H1 (cell line): Measurements from ENCODE around the gene PITPNC1. TPM values are rescaled to one million over a fixed set of nuclear protein-coding genes. Genes with fewer than 3 reads are reported as not detected.

Experiments used
- BACH1 ChIP-seq: IDR thresholded peaks from 2 replicates; pipeline ENCODE4 v1.6.1; 2012; ENCODE audit warnings: low read length, improper control_type of control experiment
- BCL11A ChIP-seq, 2 experiments: IDR thresholded peaks; one replicate each; pipeline ENCODE4 v1.6.1; 2011; ENCODE audit warnings: low read depth in 2 of 2, low read length in 2 of 2, mild to moderate bottlenecking in 2 of 2
- BRCA1 ChIP-seq: IDR thresholded peaks from 2 replicates; pipeline ENCODE4 v1.6.1; 2012; ENCODE audit warnings: low read depth, low read length, improper control_type of control experiment
- CBX5 ChIP-seq: fragments of 300-800, 300-1000 bp; sonication (generic); IDR thresholded peaks from 2 replicates; pipeline ENCODE4 v1.7.1; 2016; ENCODE audit warnings: antibody characterized with exemption, low read length, low read depth
- EGR1 ChIP-seq: IDR thresholded peaks from 2 replicates; pipeline ENCODE4 v1.6.1; 2011; ENCODE audit warnings: low read depth, low read length, borderline replicate concordance
- FOSL1 ChIP-seq: IDR thresholded peaks from 2 replicates; pipeline ENCODE4 v1.6.1; 2011; ENCODE audit warnings: mild to moderate bottlenecking, low read depth, low read length, moderate library complexity; ENCODE audit not compliant: insufficient read depth
- KDM5A ChIP-seq: fragments of 200-600 bp; IDR thresholded peaks from 2 replicates; pipeline ENCODE4 v1.7.1; 2012; ENCODE audit warnings: mild to moderate bottlenecking, low read length, inconsistent platforms, mixed read lengths
- NANOG ChIP-seq: IDR thresholded peaks from 2 replicates; pipeline ENCODE4 v1.6.1; 2011; ENCODE audit warnings: low read length, low read depth, mild to moderate bottlenecking, inconsistent platforms; ENCODE audit not compliant: insufficient read depth, poor library complexity, severe bottlenecking
- SP1 ChIP-seq: IDR thresholded peaks from 2 replicates; pipeline ENCODE4 v1.6.1; 2011; ENCODE audit warnings: low read depth, low read length
- SRF ChIP-seq: IDR thresholded peaks from 2 replicates; pipeline ENCODE4 v1.6.1; 2011; ENCODE audit warnings: mild to moderate bottlenecking, low read depth, low read length, moderate library complexity
- polyA plus RNA-seq, 7 experiments: library from polyadenylated mRNA; depleted of rRNA in 3 of 7; stranded (reverse) in 5 of 7; unstranded in 2 of 7; fragments of >200 nt in 5 of 7; fragments of 200-250 nt in 2 of 7; gene quantifications; 1 replicate in 5 of 7; 2 replicates in 1 of 7; 4 replicates in 1 of 7; pipeline versions ENCODE4 v1.2.1 to v1.2.3, GENCODE V29; 2011 to 2013; ENCODE audit warnings: missing spikeins in 2 of 7, mixed read lengths in 2 of 7
- total RNA-seq: library from RNA; stranded (reverse); fragmentation: NEBNext Ultra II Directional; extraction: Animal tissue kit (Norgen Biotek cat#: 25700); gene quantifications from 2 replicates; pipeline ENCODE4 v1.2.1, GENCODE V29; 2021
- TF ChIP-seq, protein P1 (sequence below): fragments of 300-600 bp; sonication (generic); IDR thresholded peaks from 2 replicates; pipeline ENCODE4 v1.7.1; 2012; ENCODE audit warnings: low read length, moderate library complexity, mild to moderate bottlenecking, inconsistent platforms; ENCODE audit not compliant: insufficient replicate concordance

PITPNC1 gene
- total and polyA plus RNA-seq, 2 of the 8 experiments (the other 6 are each of a cell fraction or from before 2014, with no cell fraction given): 17.6 to 54.7 TPM

DNA sequence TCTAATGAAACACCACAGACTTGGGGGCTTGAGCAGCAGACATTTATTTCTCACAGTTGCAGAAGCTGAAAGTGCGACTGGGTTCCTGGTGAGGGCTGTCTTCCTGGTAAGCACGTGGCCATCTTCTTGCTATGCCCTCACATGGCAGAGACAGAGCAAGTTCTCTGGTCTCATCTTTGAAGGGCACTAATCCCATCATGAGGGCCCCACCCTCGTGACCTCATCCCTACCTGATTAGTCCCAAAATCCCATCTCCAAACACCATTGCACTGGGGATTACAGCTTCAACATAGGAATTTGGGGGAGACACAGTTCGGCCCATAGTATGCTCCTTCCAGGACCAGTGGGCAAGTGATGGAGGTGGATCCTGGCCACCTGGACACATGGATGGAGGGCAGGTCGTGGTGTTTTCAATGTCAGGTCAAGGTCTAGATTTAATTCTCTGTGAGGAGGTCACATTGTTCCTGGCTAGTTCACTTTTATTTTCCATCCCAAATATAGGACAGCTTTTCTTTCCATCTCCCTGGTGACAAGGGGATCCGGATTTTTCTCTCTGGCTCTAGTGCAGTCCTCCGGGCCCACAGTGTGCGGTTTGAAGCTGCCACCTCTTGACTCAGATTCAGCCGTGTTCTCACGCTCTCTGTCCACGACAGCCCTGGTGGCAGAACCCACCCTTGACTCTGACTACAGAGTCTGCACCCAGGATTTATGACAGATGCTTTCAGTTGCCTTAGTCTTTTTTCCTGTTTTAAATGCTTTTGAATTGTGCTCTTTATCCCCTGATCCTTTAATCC, 180.2 kb downstream of the PITPNC1 start (continued):
- TF ChIP-seq, protein P1, sequence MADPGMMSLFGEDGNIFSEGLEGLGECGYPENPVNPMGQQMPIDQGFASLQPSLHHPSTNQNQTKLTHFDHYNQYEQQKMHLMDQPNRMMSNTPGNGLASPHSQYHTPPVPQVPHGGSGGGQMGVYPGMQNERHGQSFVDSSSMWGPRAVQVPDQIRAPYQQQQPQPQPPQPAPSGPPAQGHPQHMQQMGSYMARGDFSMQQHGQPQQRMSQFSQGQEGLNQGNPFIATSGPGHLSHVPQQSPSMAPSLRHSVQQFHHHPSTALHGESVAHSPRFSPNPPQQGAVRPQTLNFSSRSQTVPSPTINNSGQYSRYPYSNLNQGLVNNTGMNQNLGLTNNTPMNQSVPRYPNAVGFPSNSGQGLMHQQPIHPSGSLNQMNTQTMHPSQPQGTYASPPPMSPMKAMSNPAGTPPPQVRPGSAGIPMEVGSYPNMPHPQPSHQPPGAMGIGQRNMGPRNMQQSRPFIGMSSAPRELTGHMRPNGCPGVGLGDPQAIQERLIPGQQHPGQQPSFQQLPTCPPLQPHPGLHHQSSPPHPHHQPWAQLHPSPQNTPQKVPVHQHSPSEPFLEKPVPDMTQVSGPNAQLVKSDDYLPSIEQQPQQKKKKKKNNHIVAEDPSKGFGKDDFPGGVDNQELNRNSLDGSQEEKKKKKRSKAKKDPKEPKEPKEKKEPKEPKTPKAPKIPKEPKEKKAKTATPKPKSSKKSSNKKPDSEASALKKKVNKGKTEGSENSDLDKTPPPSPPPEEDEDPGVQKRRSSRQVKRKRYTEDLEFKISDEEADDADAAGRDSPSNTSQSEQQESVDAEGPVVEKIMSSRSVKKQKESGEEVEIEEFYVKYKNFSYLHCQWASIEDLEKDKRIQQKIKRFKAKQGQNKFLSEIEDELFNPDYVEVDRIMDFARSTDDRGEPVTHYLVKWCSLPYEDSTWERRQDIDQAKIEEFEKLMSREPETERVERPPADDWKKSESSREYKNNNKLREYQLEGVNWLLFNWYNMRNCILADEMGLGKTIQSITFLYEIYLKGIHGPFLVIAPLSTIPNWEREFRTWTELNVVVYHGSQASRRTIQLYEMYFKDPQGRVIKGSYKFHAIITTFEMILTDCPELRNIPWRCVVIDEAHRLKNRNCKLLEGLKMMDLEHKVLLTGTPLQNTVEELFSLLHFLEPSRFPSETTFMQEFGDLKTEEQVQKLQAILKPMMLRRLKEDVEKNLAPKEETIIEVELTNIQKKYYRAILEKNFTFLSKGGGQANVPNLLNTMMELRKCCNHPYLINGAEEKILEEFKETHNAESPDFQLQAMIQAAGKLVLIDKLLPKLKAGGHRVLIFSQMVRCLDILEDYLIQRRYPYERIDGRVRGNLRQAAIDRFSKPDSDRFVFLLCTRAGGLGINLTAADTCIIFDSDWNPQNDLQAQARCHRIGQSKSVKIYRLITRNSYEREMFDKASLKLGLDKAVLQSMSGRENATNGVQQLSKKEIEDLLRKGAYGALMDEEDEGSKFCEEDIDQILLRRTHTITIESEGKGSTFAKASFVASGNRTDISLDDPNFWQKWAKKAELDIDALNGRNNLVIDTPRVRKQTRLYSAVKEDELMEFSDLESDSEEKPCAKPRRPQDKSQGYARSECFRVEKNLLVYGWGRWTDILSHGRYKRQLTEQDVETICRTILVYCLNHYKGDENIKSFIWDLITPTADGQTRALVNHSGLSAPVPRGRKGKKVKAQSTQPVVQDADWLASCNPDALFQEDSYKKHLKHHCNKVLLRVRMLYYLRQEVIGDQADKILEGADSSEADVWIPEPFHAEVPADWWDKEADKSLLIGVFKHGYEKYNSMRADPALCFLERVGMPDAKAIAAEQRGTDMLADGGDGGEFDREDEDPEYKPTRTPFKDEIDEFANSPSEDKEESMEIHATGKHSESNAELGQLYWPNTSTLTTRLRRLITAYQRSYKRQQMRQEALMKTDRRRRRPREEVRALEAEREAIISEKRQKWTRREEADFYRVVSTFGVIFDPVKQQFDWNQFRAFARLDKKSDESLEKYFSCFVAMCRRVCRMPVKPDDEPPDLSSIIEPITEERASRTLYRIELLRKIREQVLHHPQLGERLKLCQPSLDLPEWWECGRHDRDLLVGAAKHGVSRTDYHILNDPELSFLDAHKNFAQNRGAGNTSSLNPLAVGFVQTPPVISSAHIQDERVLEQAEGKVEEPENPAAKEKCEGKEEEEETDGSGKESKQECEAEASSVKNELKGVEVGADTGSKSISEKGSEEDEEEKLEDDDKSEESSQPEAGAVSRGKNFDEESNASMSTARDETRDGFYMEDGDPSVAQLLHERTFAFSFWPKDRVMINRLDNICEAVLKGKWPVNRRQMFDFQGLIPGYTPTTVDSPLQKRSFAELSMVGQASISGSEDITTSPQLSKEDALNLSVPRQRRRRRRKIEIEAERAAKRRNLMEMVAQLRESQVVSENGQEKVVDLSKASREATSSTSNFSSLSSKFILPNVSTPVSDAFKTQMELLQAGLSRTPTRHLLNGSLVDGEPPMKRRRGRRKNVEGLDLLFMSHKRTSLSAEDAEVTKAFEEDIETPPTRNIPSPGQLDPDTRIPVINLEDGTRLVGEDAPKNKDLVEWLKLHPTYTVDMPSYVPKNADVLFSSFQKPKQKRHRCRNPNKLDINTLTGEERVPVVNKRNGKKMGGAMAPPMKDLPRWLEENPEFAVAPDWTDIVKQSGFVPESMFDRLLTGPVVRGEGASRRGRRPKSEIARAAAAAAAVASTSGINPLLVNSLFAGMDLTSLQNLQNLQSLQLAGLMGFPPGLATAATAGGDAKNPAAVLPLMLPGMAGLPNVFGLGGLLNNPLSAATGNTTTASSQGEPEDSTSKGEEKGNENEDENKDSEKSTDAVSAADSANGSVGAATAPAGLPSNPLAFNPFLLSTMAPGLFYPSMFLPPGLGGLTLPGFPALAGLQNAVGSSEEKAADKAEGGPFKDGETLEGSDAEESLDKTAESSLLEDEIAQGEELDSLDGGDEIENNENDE: no peak
- no peak for TF ChIP-seq BCL11A (IDR thresholded peaks at IDR 0.05; ENCODE audit: low read depth in 2 of 2, low read length in 2 of 2)
- no peak for TF ChIP-seq CBX5
- TF ChIP-seq NANOG: no peak
- TF ChIP-seq EGR1: no peak
- no peak for TF ChIP-seq KDM5A
- TF ChIP-seq SRF: no peak
- no peak for TF ChIP-seq SP1
- no peak for TF ChIP-seq BRCA1
- TF ChIP-seq FOSL1: no peak
- TF ChIP-seq BACH1: no peak
